C4-2B (cell line): ENCODE data around the gene GAGE12F.
"Not testable (repeated sequence)": the region's sequence is repeated elsewhere in the genome, so short reads cannot be mapped to it uniquely, and the experiment has no call there.

Source experiments
- ZFX ChIP-seq: fragments of 450-650 bp; IDR thresholded peaks from 2 replicates; pipeline ENCODE4 v1.6.1; 2017
- TF ChIP-seq, protein P1 (sequence below): fragments of 450-650 bp; conservative IDR thresholded peaks from 2 replicates; pipeline ENCODE4 v1.5.1; 2017; ENCODE audit warnings: mild to moderate bottlenecking

DNA sequence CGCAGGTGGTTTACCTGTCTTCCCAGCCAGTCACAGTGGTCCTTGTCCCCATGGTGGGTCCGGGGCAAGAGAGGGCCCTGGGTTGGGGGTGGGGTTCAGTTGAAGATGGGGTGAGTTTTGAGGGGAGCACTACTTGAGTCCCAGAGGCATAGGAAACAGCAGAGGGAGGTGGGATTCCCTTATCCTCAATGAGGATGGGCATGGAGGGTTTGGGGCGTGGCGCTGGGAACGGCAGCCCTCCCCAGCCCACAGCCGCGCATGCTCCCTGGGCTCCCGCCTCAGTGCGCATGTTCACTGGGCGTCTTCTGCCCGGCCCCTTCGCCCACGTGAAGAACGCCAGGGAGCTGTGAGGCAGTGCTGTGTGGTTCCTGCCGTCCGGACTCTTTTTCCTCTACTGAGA is 9.5 kb downstream of the GAGE12F start, which contains the start of gene GAGE12G:
- TF ChIP-seq, protein P1, sequence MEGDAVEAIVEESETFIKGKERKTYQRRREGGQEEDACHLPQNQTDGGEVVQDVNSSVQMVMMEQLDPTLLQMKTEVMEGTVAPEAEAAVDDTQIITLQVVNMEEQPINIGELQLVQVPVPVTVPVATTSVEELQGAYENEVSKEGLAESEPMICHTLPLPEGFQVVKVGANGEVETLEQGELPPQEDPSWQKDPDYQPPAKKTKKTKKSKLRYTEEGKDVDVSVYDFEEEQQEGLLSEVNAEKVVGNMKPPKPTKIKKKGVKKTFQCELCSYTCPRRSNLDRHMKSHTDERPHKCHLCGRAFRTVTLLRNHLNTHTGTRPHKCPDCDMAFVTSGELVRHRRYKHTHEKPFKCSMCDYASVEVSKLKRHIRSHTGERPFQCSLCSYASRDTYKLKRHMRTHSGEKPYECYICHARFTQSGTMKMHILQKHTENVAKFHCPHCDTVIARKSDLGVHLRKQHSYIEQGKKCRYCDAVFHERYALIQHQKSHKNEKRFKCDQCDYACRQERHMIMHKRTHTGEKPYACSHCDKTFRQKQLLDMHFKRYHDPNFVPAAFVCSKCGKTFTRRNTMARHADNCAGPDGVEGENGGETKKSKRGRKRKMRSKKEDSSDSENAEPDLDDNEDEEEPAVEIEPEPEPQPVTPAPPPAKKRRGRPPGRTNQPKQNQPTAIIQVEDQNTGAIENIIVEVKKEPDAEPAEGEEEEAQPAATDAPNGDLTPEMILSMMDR = not testable (repeated sequence)
- TF ChIP-seq ZFX = not testable (repeated sequence)
